Ovary (tissue), 3 donors: ENCODE data around the gene DDX28.
"Not testable (repeated sequence)": the region's sequence is repeated elsewhere in the genome, so short reads cannot be mapped to it uniquely, and the experiment has no call there.

Source experiments
- CTCF ChIP-seq, 3 donors: fragments of 450-650 bp in 2 of 3; fragments of 200-600 bp in 1 of 3; IDR thresholded peaks; one replicate each; pipeline versions ENCODE4 v1.5.1 to v1.8.0; 2016 to 2022; ENCODE audit warnings: antibody characterized with exemption in 3 of 3, mild to moderate bottlenecking in 1 of 3
- EP300 ChIP-seq: sonication (generic); formaldehyde crosslinking; IDR thresholded peaks from one replicate; pipeline ENCODE4 v1.6.1; 2017; ENCODE audit warnings: antibody characterized with exemption
- POLR2A ChIP-seq: fragments of 450-650 bp; IDR thresholded peaks from one replicate; pipeline ENCODE4 v1.6.1; 2017; ENCODE audit warnings: antibody characterized with exemption, mild to moderate bottlenecking, moderate library complexity
- donor health status: DM: no; HTN: no; CAD: no.

GRCh38 chr16:68009872-68010271, 13.2 kb downstream of the DDX28 start:
- TF ChIP-seq CTCF (IDR thresholded peaks at IDR 0.05); POLR2A; EP300: not testable (repeated sequence)
